K562 (cell line): ENCODE measurements around the gene SMC1A. TPM values are rescaled to one million over a fixed set of nuclear protein-coding genes. Genes with fewer than 3 reads are reported as not detected.
A peak's percentile ranks its signal among the peaks of the same experiment; 100 is the strongest.

Experiments used
- ELF2 ChIP-seq: fragments of 250-450 bp; sonication (Bioruptor Pico); IDR thresholded peaks from 2 replicates; pipeline ENCODE4 v1.5.0; 2021; ENCODE audit warnings: mild to moderate bottlenecking
- ERF ChIP-seq: fragments of 450-650 bp; formaldehyde crosslinking; IDR thresholded peaks from 2 replicates; pipeline ENCODE4 v1.4.0; 2020; ENCODE audit warnings: mild to moderate bottlenecking, mixed read lengths
- MAFG ChIP-seq: fragments of 450-650 bp; conservative IDR thresholded peaks from 2 replicates; pipeline ENCODE4 v1.6.1; 2016; ENCODE audit warnings: missing genetic modification characterization, missing compliant biosample characterization
- NCOA1 ChIP-seq: fragments of 450-650 bp; IDR thresholded peaks from 2 replicates; pipeline ENCODE4 v1.6.1; 2016; ENCODE audit warnings: low read depth
- NEUROD1 ChIP-seq: fragments of 150-350 bp; IDR thresholded peaks from 2 replicates; pipeline ENCODE4 v1.6.1; 2014; ENCODE audit warnings: borderline replicate concordance, low read length, low read depth; ENCODE audit not compliant: partially characterized antibody
- PHF21A ChIP-seq: fragments of 450-650 bp; IDR thresholded peaks from 2 replicates; pipeline ENCODE4 v1.6.1; 2017; ENCODE audit warnings: low read depth, borderline replicate concordance
- PML ChIP-seq: IDR thresholded peaks from 2 replicates; pipeline ENCODE4 v1.6.1; 2012; ENCODE audit warnings: low read length, inconsistent platforms
- STAG1 ChIP-seq: sonication (generic); formaldehyde crosslinking; IDR thresholded peaks from 2 replicates; pipeline ENCODE4 v1.5.0; 2020; ENCODE audit warnings: missing genetic modification reagents, borderline replicate concordance
- TEAD1 ChIP-seq, 2 experiments: fragments of 450-650 bp in 1 of 2; sonication (generic) in 1 of 2; formaldehyde crosslinking; IDR thresholded peaks; 2 replicates each; pipeline versions ENCODE4 v1.4.0 to v1.8.0; 2020 to 2022; ENCODE audit warnings: mild to moderate bottlenecking in 2 of 2, missing genetic modification reagents in 1 of 2
- YY1 ChIP-seq, 3 experiments: IDR thresholded peaks; 2 replicates each; pipeline ENCODE4 v1.6.1; 2011; ENCODE audit warnings: low read length in 2 of 3, mild to moderate bottlenecking in 2 of 3, moderate library complexity in 2 of 3, borderline replicate concordance in 1 of 3, control low read depth in 1 of 3, low read depth in 1 of 3; ENCODE audit not compliant: insufficient read depth in 3 of 3, insufficient replicate concordance in 2 of 3, control insufficient read depth in 1 of 3, insufficient read length in 1 of 3; ENCODE audit errors: extremely low read depth in 1 of 3
- ZBED1 ChIP-seq: IDR thresholded peaks from 2 replicates; pipeline ENCODE4 v1.6.1; 2014
- ZNF324 ChIP-seq: fragments of 250-450 bp; sonication (Bioruptor Pico); IDR thresholded peaks from 2 replicates; pipeline ENCODE4 v1.4.0; 2020; ENCODE audit warnings: mild to moderate bottlenecking
- ZNF347 ChIP-seq: fragments of 450-650 bp; formaldehyde crosslinking; IDR thresholded peaks from 2 replicates; pipeline ENCODE4 v1.4.0; 2020; ENCODE audit warnings: low read depth, mild to moderate bottlenecking, moderate library complexity
- ZNF436 ChIP-seq: fragments of 250-450, 450-650 bp; sonication (Bioruptor Pico); formaldehyde crosslinking; IDR thresholded peaks from 2 replicates; pipeline ENCODE4 v1.7.0; 2020; ENCODE audit warnings: mild to moderate bottlenecking
- polyA plus RNA-seq, 8 experiments: library from polyadenylated mRNA; depleted of rRNA in 4 of 8; stranded (reverse) in 5 of 8; unstranded in 3 of 8; fragments of >200 nt; fragmentation: Nextera tagmentation in 2 of 8; fragmentation: Illumina TruSeq in 1 of 8; extraction: Ambion mirVana in 2 of 8; extraction: Trizol in 1 of 8; gene quantifications; 2 replicates each; pipeline versions ENCODE4 v1.2.1 to v1.2.3, GENCODE V29; 2011 to 2014; ENCODE audit warnings: inconsistent platforms in 1 of 8, missing spikeins in 1 of 8
- total RNA-seq, 7 experiments: library from RNA; depleted of rRNA in 6 of 7; stranded (reverse); fragments of >200 nt in 6 of 7; fragmentation: Illumina TruSeq in 2 of 7; extraction: Trizol in 2 of 7; gene quantifications; 2 replicates each; pipeline versions ENCODE4 v1.2.1 to v1.2.3, GENCODE V29; 2011 to 2021; ENCODE audit warnings: low replicate concordance in 1 of 7
- TF ChIP-seq, protein P1 (sequence below): sonication (generic); formaldehyde crosslinking; IDR thresholded peaks from 2 replicates; pipeline ENCODE4 v1.8.1; 2022; ENCODE audit warnings: missing genetic modification reagents
- TF ChIP-seq, protein P2 (sequence below): fragments of 250-450 bp; sonication (Bioruptor Pico); IDR thresholded peaks from 2 replicates; pipeline ENCODE4 v1.6.1; 2021; ENCODE audit warnings: mild to moderate bottlenecking
- TF ChIP-seq, protein P3 (sequence below): sonication (generic); formaldehyde crosslinking; IDR thresholded peaks from 2 replicates; pipeline ENCODE4 v1.5.0; 2020; ENCODE audit warnings: missing genetic modification reagents
- TF ChIP-seq, protein P4 (sequence below): sonication (generic); formaldehyde crosslinking; IDR thresholded peaks from 2 replicates; pipeline ENCODE4 v1.8.0; 2022; ENCODE audit warnings: mild to moderate bottlenecking, missing genetic modification reagents
- TF ChIP-seq, protein P5 (sequence below): fragments of 150-350 bp; conservative IDR thresholded peaks from 2 replicates; pipeline ENCODE4 v1.6.1; 2014; ENCODE audit warnings: low read length

The SMC1A gene
- total and polyA plus RNA-seq, 9 of the 15 experiments (the other 6 are each of a cell fraction or from before 2014, with no cell fraction given): 28.5 to 126 (median 71.2) TPM

DNA sequence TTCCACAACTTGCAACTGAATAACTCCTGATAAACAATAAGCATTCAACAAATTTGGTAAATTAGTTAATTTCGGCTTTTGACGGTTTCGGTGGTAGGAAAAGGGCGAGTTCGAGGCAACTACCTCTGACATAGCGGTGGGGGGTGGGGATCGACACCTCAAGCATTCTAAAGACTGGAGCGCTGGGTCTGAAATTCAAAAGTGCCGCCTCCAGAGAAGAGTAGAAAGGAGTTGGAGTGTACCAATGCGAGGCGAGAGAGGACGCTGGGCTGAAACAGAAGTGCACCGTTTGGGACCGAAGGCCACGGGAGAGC lies 725 bp downstream of the SMC1A start (continued):
- TF ChIP-seq MAFG (tag): no peak
- no peak for TF ChIP-seq NEUROD1
- TF ChIP-seq ZBED1: no peak
- TF ChIP-seq ZNF347 (CRISPR knock-in tag): no peak
- TF ChIP-seq YY1 (IDR thresholded peaks at IDR 0.05; ENCODE audit: borderline replicate concordance in 1 of 3, control insufficient read depth in 1 of 3, extremely low read depth in 1 of 3, insufficient read depth in 3 of 3, insufficient read length in 1 of 3, insufficient replicate concordance in 2 of 3, low read depth in 1 of 3, low read length in 2 of 3): no peak
- TF ChIP-seq, protein P1, sequence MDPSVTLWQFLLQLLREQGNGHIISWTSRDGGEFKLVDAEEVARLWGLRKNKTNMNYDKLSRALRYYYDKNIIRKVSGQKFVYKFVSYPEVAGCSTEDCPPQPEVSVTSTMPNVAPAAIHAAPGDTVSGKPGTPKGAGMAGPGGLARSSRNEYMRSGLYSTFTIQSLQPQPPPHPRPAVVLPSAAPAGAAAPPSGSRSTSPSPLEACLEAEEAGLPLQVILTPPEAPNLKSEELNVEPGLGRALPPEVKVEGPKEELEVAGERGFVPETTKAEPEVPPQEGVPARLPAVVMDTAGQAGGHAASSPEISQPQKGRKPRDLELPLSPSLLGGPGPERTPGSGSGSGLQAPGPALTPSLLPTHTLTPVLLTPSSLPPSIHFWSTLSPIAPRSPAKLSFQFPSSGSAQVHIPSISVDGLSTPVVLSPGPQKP (CRISPR knock-in tag): no peak
- TF ChIP-seq, protein P2, sequence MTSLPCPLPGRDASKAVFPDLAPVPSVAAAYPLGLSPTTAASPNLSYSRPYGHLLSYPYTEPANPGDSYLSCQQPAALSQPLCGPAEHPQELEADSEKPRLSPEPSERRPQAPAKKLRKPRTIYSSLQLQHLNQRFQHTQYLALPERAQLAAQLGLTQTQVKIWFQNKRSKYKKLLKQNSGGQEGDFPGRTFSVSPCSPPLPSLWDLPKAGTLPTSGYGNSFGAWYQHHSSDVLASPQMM (CRISPR knock-in tag): no peak
- TF ChIP-seq STAG1 (CRISPR knock-in tag): no peak
- TF ChIP-seq ELF2 (CRISPR knock-in tag): no peak
- TF ChIP-seq, protein P3, sequence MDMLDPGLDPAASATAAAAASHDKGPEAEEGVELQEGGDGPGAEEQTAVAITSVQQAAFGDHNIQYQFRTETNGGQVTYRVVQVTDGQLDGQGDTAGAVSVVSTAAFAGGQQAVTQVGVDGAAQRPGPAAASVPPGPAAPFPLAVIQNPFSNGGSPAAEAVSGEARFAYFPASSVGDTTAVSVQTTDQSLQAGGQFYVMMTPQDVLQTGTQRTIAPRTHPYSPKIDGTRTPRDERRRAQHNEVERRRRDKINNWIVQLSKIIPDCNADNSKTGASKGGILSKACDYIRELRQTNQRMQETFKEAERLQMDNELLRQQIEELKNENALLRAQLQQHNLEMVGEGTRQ: no peak
- TF ChIP-seq ERF: no peak
- no peak for TF ChIP-seq ZNF324 (CRISPR knock-in tag)
- 0 out of 2 replicates have a peak, but pooled peaks have one; percentile 32 for TF ChIP-seq NCOA1
- no peak for TF ChIP-seq TEAD1 (CRISPR knock-in tag; IDR thresholded peaks at IDR 0.05)
- no peak for TF ChIP-seq PML
- TF ChIP-seq, protein P4, sequence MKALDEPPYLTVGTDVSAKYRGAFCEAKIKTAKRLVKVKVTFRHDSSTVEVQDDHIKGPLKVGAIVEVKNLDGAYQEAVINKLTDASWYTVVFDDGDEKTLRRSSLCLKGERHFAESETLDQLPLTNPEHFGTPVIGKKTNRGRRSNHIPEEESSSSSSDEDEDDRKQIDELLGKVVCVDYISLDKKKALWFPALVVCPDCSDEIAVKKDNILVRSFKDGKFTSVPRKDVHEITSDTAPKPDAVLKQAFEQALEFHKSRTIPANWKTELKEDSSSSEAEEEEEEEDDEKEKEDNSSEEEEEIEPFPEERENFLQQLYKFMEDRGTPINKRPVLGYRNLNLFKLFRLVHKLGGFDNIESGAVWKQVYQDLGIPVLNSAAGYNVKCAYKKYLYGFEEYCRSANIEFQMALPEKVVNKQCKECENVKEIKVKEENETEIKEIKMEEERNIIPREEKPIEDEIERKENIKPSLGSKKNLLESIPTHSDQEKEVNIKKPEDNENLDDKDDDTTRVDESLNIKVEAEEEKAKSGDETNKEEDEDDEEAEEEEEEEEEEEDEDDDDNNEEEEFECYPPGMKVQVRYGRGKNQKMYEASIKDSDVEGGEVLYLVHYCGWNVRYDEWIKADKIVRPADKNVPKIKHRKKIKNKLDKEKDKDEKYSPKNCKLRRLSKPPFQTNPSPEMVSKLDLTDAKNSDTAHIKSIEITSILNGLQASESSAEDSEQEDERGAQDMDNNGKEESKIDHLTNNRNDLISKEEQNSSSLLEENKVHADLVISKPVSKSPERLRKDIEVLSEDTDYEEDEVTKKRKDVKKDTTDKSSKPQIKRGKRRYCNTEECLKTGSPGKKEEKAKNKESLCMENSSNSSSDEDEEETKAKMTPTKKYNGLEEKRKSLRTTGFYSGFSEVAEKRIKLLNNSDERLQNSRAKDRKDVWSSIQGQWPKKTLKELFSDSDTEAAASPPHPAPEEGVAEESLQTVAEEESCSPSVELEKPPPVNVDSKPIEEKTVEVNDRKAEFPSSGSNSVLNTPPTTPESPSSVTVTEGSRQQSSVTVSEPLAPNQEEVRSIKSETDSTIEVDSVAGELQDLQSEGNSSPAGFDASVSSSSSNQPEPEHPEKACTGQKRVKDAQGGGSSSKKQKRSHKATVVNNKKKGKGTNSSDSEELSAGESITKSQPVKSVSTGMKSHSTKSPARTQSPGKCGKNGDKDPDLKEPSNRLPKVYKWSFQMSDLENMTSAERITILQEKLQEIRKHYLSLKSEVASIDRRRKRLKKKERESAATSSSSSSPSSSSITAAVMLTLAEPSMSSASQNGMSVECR: peak; percentile 80; the same call in 1 of the 2 replicates
- no peak for TF ChIP-seq PHF21A
- no peak for TF ChIP-seq ZNF436 (CRISPR knock-in tag)
- TF ChIP-seq, protein P5, sequence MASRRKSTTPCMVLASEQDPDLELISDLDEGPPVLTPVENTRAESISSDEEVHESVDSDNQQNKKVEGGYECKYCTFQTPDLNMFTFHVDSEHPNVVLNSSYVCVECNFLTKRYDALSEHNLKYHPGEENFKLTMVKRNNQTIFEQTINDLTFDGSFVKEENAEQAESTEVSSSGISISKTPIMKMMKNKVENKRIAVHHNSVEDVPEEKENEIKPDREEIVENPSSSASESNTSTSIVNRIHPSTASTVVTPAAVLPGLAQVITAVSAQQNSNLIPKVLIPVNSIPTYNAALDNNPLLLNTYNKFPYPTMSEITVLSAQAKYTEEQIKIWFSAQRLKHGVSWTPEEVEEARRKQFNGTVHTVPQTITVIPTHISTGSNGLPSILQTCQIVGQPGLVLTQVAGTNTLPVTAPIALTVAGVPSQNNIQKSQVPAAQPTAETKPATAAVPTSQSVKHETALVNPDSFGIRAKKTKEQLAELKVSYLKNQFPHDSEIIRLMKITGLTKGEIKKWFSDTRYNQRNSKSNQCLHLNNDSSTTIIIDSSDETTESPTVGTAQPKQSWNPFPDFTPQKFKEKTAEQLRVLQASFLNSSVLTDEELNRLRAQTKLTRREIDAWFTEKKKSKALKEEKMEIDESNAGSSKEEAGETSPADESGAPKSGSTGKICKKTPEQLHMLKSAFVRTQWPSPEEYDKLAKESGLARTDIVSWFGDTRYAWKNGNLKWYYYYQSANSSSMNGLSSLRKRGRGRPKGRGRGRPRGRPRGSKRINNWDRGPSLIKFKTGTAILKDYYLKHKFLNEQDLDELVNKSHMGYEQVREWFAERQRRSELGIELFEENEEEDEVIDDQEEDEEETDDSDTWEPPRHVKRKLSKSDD: no peak
